ENCODE measurements around the gene TWF2.

The TWF2 gene

GRCh38 chr3:52248165-52248541 is 9.2 kb upstream of the TWF2 start:
- TF ChIP-seq ZNF274 (IDR thresholded peaks at IDR 0.05; ENCODE audit: low read depth, low read length): no peak
- H3K4me3 ChIP-seq (ENCODE audit: low read length): no peak overlapping the region

DNA sequence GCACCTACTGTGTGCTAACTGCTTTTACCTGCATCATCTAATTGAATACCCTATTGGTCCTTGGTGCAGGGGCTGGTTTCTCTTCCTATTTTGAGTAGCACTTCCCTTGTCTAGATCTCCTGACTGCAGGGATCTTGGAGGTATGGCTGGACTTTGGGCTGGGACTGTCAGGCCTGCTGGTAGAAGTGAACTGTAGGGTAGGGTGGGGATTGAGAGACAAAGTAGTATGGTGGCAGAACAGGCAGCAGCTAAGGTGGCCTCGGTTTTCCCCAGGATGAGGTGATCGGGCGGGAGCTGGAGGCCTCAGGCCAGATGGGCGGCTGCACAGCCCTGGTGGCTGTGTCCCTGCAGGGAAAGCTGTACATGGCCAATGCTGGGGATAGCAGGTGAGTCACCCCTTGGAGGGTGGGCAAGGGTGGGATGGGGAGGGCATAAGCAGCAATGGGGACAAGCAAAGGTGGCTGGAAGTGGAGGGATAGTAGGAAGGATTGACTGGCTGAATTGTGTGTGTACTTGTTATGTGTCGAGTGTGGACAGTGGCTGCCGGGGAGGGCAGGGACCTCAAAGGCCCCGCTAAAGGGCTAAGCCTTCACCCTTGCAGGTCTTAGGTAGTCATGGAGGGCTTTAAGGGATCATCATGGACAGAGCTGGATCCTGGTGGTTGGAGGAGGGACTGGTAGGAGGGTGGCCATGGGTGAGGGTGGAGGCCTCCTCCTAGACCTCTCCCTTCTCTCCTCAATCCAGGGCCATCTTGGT is 8.6 kb upstream of the TWF2 start:
- H3K4me3 ChIP-seq (ENCODE audit: low read length): no peak overlapping the region
- TF ChIP-seq ZNF274 (IDR thresholded peaks at IDR 0.05; ENCODE audit: low read depth, low read length): no peak

- no peak overlapping the region for H3K4me3 ChIP-seq (ENCODE audit: low read length)
- TF ChIP-seq ZNF274 (IDR thresholded peaks at IDR 0.05; ENCODE audit: low read depth, low read length): no peak
Measured at GRCh38 chr3:52246728-52247408, 7.9 kb upstream of the TWF2 start.

- peak overlapping the region; percentile 54; the same call in 1 of the 2 replicates for H3K4me3 ChIP-seq (ENCODE audit: low read length)
- no peak for TF ChIP-seq ZNF274 (IDR thresholded peaks at IDR 0.05; ENCODE audit: low read depth, low read length)
Measured at GRCh38 chr3:52246264-52246620, 7.3 kb upstream of the TWF2 start.

GRCh38 chr3:52245322-52246263 is 6.6 kb upstream of the TWF2 start, which contains the start of gene PPM1M:
TSS of gene PPM1M (plus strand) at chr3:52245759. CDS start at chr3:52245825, 66 bp downstream.
- no peak for TF ChIP-seq ZNF274 (IDR thresholded peaks at IDR 0.05; ENCODE audit: low read depth, low read length)

GRCh38 chr3:52243791-52244628 is 5.1 kb upstream of the TWF2 start:
- H3K4me3 ChIP-seq (ENCODE audit: low read length): no peak overlapping the region
- TF ChIP-seq ZNF274 (IDR thresholded peaks at IDR 0.05; ENCODE audit: low read depth, low read length): no peak

More at GRCh38 chr3:52245322-52246263, 6.6 kb upstream of the TWF2 start, which contains the start of gene PPM1M:
- H3K4me3 ChIP-seq (ENCODE audit: low read length): peak within 1 kb of the TSS; percentile 54; the same call in 1 of the 2 replicates

DNA sequence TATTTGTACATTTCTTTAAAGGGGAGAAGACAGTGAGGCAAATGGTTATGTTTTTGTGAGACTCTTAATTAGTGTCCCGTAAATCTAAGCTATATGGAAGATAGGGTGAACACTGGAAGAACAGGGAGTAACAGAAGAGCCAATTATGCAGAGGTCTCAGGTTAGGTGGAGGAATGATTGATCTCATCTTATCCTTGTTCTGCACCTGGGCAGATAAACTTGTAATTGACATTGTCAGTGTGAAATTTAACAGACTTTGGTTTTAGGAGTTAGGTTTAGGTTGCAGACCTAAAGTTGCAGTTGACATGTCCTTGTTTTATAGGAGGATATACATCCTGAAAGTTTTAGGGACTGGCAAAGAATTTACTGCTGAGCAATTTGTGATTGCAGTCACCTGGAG is 3.1 kb upstream of the TWF2 start:
- no peak for TF ChIP-seq ZNF274 (IDR thresholded peaks at IDR 0.05; ENCODE audit: low read depth, low read length)
- no peak overlapping the region for H3K4me3 ChIP-seq (ENCODE audit: low read length)

DNA sequence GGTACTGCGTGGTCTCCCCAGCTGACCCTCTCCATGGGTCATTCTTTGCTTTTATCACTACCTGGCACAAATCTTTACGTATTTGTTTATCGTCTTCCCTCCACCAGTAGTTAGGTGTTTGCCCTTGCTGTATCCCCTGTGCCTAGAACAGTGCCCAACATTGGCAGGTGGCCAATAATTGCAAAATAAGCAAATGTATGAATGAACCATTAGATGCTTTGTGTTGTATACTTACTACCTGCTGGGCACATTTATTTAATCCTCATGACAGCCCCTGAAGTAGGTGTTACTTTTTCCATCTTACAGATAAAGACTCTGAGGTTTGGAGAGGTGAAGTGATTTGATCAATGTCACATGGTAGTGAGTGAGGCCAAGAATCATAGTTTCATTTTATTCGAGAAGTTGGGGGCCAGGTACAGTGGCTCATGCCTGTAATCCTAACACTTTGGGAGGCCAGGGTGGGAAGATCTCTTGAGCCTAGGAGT is 2.0 kb upstream of the TWF2 start:
- no peak for TF ChIP-seq ZNF274 (IDR thresholded peaks at IDR 0.05; ENCODE audit: low read depth, low read length)
- no peak overlapping the region for H3K4me3 ChIP-seq (ENCODE audit: low read length)

- no peak for TF ChIP-seq ZNF274 (IDR thresholded peaks at IDR 0.05; ENCODE audit: low read depth, low read length)
- peak overlapping the region; percentile 77; the same call in 1 of the 2 replicates for H3K4me3 ChIP-seq (ENCODE audit: low read length)
Measured at GRCh38 chr3:52240059-52240885, 1.3 kb upstream of the TWF2 start.

GRCh38 chr3:52238193-52238760 is 681 bp downstream of the TWF2 start:
- TF ChIP-seq ZNF274 (IDR thresholded peaks at IDR 0.05; ENCODE audit: low read depth, low read length): no peak
- peak overlapping the region; percentile 77 for H3K4me3 ChIP-seq (ENCODE audit: low read length)

DNA sequence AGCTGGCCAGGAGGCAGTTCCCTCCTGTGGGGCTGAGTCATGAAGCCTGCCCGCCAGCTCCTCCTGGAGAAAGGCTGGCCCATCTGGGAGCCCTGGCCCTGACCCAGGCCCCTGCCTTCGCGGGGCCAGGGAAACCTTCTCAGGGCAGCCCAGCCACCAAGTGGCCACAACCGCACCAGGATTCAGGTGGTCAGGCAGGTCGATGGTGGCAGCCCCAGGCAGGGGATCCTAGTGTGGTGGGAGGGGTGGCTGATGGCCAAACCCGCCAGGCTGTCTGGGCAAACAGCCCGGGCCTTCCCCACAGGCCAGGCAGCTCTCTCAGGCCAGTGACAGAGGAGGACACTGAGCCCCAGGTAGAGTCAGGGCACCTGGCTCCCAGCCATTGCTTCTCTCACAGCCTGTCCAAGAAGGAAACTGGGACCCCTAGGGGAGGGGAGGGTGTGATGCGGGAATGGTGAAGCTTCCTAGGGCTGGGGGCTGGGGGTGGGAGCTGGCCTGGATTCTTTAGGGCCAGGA is 1.2 kb downstream of the TWF2 start:
- no peak for TF ChIP-seq ZNF274 (IDR thresholded peaks at IDR 0.05; ENCODE audit: low read depth, low read length)
- H3K4me3 ChIP-seq (ENCODE audit: low read length): peak overlapping the region; percentile 77; the same call in 1 of the 2 replicates
